ENCODE data around the gene AKR7A2. TPM values are rescaled to one million over a fixed set of nuclear protein-coding genes. Genes with fewer than 3 reads are reported as not detected.

The AKR7A2 gene
- total RNA-seq, 1 experiment from 2014 or later = 86.6 TPM

DNA sequence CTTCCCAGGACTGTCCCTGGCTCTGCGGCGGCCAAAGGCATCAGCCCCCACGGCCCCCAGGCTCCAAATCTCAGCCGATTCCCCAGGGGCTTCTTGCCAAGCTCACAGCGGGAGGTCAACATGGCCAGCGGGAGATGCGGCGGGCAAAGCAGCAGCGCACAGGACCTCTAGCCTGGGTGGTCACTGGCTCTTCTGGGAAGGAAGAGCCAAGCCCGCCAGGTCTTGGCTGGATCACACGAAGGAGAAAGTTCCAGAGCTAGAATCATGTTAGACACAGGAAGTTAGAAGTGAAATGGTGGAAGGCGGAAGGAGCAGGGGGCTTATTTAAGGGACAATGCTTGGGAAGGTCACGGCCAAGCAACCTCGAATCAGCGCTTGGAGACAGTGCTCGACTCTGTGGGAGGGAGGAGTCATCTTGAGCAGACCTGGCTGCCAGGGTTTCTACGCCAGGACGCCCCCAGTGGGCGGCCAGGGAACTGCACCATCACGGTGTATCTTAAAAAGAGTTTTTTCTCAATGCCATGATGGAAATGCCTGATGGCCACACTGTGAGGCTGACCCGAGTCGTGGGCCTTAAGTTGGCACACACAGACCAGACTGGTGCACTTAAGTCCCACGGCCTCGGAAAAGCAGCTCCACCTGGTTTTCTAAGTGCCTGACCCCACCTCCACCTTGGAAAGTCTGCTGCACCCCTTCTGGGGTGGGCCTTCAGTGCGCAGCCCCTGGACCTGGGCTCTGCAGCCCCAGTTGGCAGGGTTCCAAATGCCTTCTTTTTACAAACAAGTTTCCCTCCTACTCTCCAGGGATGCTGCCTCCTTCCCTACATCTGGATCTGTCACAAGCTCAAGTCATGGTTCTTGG is 29.5 kb upstream of the AKR7A2 start:
- CTCF ChIA-PET = interaction anchor here (0.6 to 0.7 kb wide), 3 partner anchors 54 to 246 kb away, joined by 5 to 8 read pairs (median 6); no protein-coding TSS in a partner anchor
- Histone ChIP-seq H3K4me1 (ENCODE audit: control insufficient read depth, insufficient read depth, low read length) (0 out of 2 replicates have a peak, but pooled peaks cover 3% of the 10 kb centered on the region), H3K27me3 (ENCODE audit: control insufficient read depth, insufficient read depth, low read length) (no peaks in the 10 kb centered on the region), H3K36me3 (ENCODE audit: control insufficient read depth, insufficient read depth, low read length) (peaks cover 5% of the 10 kb centered on the region; the same call in 1 of the 2 replicates), H3K9me3 (ENCODE audit: control insufficient read depth, insufficient read depth, low read depth, low read length) (no peaks in the 10 kb centered on the region), H3K4me3 (ENCODE audit: low read depth in 2 of 2, low read length in 2 of 2) (no peak overlapping the region), H3K27ac (ENCODE audit: low read length) (no peak overlapping the region; the same call in 1 of the 2 replicates)
- TF ChIP-seq, protein P1, sequence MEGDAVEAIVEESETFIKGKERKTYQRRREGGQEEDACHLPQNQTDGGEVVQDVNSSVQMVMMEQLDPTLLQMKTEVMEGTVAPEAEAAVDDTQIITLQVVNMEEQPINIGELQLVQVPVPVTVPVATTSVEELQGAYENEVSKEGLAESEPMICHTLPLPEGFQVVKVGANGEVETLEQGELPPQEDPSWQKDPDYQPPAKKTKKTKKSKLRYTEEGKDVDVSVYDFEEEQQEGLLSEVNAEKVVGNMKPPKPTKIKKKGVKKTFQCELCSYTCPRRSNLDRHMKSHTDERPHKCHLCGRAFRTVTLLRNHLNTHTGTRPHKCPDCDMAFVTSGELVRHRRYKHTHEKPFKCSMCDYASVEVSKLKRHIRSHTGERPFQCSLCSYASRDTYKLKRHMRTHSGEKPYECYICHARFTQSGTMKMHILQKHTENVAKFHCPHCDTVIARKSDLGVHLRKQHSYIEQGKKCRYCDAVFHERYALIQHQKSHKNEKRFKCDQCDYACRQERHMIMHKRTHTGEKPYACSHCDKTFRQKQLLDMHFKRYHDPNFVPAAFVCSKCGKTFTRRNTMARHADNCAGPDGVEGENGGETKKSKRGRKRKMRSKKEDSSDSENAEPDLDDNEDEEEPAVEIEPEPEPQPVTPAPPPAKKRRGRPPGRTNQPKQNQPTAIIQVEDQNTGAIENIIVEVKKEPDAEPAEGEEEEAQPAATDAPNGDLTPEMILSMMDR (IDR thresholded peaks at IDR 0.05) = peak; percentile 97
- no peak for TF ChIP-seq SIN3A (IDR thresholded peaks at IDR 0.05; ENCODE audit: borderline replicate concordance, insufficient read depth, low read depth, low read length)
- ATAC-seq (peak; percentile 62), DNase-seq (ENCODE audit: low read depth, low spot score) (peak; percentile 45)
- in situ Hi-C loops (cut with HindIII; ENCODE audit: low pct_unique_long_range_greater_than_20kb, low sequenced_read_pairs) (no loop called here), intact Hi-C loops (cut with micrococcal nuclease; ENCODE audit: unreplicated experiment) (loop anchor here (5.0 kb wide), 1 partner anchor 311 kb away; no protein-coding TSS in a partner anchor)
- no TSS peak for BruUV-seq (replicated peaks)
- POLR2A ChIA-PET = no interaction called here

DNA sequence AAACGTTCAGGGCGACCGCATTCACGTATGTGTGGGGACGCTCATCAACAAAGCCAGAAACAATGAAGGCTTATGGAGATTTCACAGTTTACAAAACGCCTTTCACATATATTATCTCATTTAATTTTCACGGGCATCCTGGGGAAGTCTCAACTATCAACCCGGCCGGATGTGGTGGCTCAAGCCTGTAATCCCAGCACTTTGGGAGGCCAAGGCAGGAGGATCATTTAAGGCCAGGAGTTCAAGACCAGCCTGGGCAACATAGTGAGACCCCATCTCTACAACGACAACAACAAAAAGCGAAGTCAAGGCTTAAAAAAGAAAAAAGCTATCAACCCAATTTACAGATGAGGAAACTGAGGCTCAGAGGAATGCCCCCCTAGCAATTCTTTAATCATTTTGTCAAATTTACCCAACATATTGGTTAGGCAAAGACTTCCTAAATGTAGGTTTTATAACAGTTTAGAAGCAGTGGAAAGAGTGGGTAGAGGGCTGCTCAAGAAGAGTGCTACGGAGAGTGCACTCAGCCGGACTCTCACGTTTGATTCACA is 28.5 kb upstream of the AKR7A2 start:
- ChIA-PET POLR2A (no interaction called here), CTCF (no interaction called here)
- in situ Hi-C loops (cut with HindIII; ENCODE audit: low pct_unique_long_range_greater_than_20kb, low sequenced_read_pairs) = no loop called here
- Histone ChIP-seq H3K4me3 (ENCODE audit: low read depth in 2 of 2, low read length in 2 of 2) (no peak overlapping the region), H3K9me3 (ENCODE audit: control insufficient read depth, insufficient read depth, low read depth, low read length) (no peaks in the 10 kb centered on the region), H3K27ac (ENCODE audit: low read length) (no peak overlapping the region), H3K36me3 (ENCODE audit: control insufficient read depth, insufficient read depth, low read length) (peaks cover 5% of the 10 kb centered on the region; the same call in 1 of the 2 replicates), H3K4me1 (ENCODE audit: control insufficient read depth, insufficient read depth, low read length) (0 out of 2 replicates have a peak, but pooled peaks cover under 1% of the 10 kb centered on the region), H3K27me3 (ENCODE audit: control insufficient read depth, insufficient read depth, low read length) (no peaks in the 10 kb centered on the region)
- TF ChIP-seq, protein P2, sequence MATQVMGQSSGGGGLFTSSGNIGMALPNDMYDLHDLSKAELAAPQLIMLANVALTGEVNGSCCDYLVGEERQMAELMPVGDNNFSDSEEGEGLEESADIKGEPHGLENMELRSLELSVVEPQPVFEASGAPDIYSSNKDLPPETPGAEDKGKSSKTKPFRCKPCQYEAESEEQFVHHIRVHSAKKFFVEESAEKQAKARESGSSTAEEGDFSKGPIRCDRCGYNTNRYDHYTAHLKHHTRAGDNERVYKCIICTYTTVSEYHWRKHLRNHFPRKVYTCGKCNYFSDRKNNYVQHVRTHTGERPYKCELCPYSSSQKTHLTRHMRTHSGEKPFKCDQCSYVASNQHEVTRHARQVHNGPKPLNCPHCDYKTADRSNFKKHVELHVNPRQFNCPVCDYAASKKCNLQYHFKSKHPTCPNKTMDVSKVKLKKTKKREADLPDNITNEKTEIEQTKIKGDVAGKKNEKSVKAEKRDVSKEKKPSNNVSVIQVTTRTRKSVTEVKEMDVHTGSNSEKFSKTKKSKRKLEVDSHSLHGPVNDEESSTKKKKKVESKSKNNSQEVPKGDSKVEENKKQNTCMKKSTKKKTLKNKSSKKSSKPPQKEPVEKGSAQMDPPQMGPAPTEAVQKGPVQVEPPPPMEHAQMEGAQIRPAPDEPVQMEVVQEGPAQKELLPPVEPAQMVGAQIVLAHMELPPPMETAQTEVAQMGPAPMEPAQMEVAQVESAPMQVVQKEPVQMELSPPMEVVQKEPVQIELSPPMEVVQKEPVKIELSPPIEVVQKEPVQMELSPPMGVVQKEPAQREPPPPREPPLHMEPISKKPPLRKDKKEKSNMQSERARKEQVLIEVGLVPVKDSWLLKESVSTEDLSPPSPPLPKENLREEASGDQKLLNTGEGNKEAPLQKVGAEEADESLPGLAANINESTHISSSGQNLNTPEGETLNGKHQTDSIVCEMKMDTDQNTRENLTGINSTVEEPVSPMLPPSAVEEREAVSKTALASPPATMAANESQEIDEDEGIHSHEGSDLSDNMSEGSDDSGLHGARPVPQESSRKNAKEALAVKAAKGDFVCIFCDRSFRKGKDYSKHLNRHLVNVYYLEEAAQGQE (IDR thresholded peaks at IDR 0.05; ENCODE audit: insufficient read depth in 1 of 2, low read depth in 2 of 2, low read length in 1 of 2) = no peak
- TF ChIP-seq TCF7L2 (IDR thresholded peaks at IDR 0.05; ENCODE audit: low read depth, low read length) = no peak
- no peak for TF ChIP-seq POLR2AphosphoS5 (IDR thresholded peaks at IDR 0.05; ENCODE audit: low read depth, low read length)
- no peak for TF ChIP-seq SIN3A (IDR thresholded peaks at IDR 0.05; ENCODE audit: borderline replicate concordance, insufficient read depth, low read depth, low read length)
- TF ChIP-seq, protein P1 (IDR thresholded peaks at IDR 0.05) = no peak
- no peak for DNase-seq (ENCODE audit: low read depth, low spot score)
- intact Hi-C loops (cut with micrococcal nuclease; ENCODE audit: unreplicated experiment) = loop anchor here (5.0 kb wide), 1 partner anchor 312 kb away; no protein-coding TSS in a partner anchor
- BruUV-seq (replicated peaks) = no TSS peak
- ATAC-seq = no peak

Measured in Panc1 (cell line).